WERI-Rb-1 (cell line): ENCODE measurements around the gene KCNAB1.
"Not testable (repeated sequence)": the region's sequence is repeated elsewhere in the genome, so short reads cannot be mapped to it uniquely, and the experiment has no call there.

ENCODE experiments used
- DNase-seq: peaks from one replicate; pipeline ENCODE4 v3.0.0-alpha.2; 2020
- H3K27ac ChIP-seq: fragments of 250-450 bp; sonication (Bioruptor Pico); 2 replicates; pipeline ENCODE4 v1.5.1; 2020; ENCODE audit warnings: mild to moderate bottlenecking, moderate library complexity
- H3K27me3 ChIP-seq: fragments of 250-450 bp; sonication (Bioruptor Pico); 2 replicates; pipeline ENCODE4 v1.5.1; 2021; ENCODE audit warnings: mild to moderate bottlenecking, low read depth, moderate library complexity; ENCODE audit not compliant: insufficient read depth, severe bottlenecking
- H3K36me3 ChIP-seq: fragments of 250-450 bp; sonication (Bioruptor Pico); 2 replicates; pipeline ENCODE4 v1.5.1; 2020; ENCODE audit warnings: mild to moderate bottlenecking, moderate library complexity
- H3K4me3 ChIP-seq: 2 replicates; pipeline ENCODE4 v1.5.1; 2011; ENCODE audit warnings: low read depth, mild to moderate bottlenecking, control low read depth, low read length
- H3K9me3 ChIP-seq: fragments of 250-450 bp; sonication (Bioruptor Pico); 2 replicates; pipeline ENCODE4 v1.5.1; 2021; ENCODE audit warnings: mild to moderate bottlenecking, moderate library complexity; ENCODE audit not compliant: severe bottlenecking
- TF ChIP-seq, protein P1 (sequence below): IDR thresholded peaks from 2 replicates; pipeline ENCODE4 v1.5.1; 2011; ENCODE audit warnings: low read depth, mild to moderate bottlenecking, control low read depth, inconsistent platforms, low read length

Gene KCNAB1

DNA sequence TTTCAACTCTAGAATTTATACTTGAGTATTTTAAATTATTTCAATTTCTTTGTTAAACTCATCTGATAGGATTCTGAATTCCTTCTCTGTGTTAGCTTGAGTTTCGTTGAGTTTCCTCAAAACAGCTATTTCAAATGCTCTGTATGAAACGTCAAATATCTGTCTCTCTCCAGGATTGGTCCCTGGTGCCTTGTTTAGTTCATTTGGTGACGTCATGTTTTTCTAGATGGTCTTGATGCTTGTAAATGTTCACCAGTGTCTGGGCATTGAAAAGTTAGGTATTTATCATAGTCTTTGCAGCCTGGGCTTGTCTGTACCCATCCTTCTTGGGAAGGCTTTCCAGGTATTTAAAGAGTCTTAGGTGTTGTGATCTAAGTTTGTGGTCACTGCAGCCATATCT is 151.1 kb downstream of the KCNAB1 start:
- TF ChIP-seq, protein P1, sequence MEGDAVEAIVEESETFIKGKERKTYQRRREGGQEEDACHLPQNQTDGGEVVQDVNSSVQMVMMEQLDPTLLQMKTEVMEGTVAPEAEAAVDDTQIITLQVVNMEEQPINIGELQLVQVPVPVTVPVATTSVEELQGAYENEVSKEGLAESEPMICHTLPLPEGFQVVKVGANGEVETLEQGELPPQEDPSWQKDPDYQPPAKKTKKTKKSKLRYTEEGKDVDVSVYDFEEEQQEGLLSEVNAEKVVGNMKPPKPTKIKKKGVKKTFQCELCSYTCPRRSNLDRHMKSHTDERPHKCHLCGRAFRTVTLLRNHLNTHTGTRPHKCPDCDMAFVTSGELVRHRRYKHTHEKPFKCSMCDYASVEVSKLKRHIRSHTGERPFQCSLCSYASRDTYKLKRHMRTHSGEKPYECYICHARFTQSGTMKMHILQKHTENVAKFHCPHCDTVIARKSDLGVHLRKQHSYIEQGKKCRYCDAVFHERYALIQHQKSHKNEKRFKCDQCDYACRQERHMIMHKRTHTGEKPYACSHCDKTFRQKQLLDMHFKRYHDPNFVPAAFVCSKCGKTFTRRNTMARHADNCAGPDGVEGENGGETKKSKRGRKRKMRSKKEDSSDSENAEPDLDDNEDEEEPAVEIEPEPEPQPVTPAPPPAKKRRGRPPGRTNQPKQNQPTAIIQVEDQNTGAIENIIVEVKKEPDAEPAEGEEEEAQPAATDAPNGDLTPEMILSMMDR = no peak
- no peak for DNase-seq
- Histone ChIP-seq H3K4me3 (no peak overlapping the region), H3K27me3 (no peaks in the 10 kb centered on the region), H3K36me3 (no peaks in the 10 kb centered on the region), H3K27ac (no peak overlapping the region), H3K9me3 (no peaks in the 10 kb centered on the region)

DNA sequence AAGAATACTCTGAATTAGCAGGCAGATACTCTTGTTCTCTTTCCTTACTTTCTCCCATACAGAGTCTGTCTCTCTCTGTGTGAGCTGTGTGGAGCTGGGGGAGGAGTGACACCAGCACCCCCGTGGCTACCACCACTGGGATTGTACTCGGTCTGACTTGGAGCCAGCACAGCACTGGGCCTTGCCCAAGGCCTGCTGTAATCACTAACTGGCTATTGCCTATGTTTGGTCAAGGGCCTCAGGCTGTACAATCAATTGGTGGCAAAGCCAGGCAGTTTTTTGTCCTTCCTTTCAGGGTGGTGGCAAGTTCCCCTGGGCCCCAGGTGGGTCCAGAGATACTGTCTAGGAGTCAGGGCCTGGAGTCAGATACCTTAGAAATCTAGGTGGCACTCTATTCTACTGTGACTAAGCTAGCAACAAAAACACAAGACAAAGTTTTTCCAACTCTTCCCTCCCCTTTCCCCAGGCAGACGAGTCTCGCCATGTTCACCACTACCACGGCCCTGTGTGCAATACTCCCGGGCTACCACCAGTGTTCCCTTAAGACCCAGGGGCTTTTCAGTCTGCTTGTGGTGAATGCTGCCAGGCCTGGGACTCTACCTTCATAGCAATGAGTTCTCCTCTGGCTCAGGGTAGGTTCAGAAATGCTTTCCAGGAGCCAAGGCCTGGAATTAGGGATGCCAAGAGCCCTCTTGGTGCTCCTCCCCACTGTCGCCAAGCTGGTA is 151.8 kb downstream of the KCNAB1 start:
- no peak for DNase-seq
- H3K4me3 ChIP-seq = no peak overlapping the region
- TF ChIP-seq, protein P1 = no peak

DNA sequence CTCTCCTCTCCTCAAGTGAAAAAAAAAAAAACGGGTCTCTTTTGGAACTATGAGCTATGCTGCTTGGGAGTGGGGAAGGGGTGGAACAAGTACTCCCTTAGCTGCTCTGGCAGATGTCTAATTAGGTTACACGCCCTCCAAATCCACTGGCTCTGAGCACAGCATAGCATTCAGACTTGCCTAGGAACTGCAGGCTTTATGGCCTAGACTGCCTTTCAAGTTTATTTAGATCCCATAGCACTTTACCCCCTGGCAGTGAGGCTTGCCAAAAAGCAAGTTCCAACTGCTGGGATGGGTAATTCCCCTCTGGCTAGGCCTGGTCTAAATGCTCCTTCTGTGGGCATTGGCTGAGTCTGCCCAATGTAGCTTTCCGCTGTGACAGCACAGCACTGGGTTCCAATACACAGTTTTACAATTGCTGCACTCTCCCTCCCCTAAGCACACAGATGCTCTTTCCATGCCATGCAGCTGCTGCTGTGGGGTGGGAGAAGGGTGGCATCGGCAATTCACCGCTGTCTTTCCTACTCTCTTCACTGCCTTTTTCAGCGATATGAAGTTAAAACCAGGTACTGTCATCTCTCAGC is 152.8 kb downstream of the KCNAB1 start:
- TF ChIP-seq, protein P1 = no peak
- Histone ChIP-seq H3K27ac (no peak overlapping the region), H3K4me3 (no peak overlapping the region), H3K9me3 (no peaks in the 10 kb centered on the region), H3K27me3 (no peaks in the 10 kb centered on the region), H3K36me3 (no peaks in the 10 kb centered on the region)
- DNase-seq = no peak

More for the DNA sequence above, 151.8 kb downstream of the KCNAB1 start:
- no peaks in the 10 kb centered on the region for H3K27me3 ChIP-seq
- H3K9me3 ChIP-seq = no peaks in the 10 kb centered on the region
- H3K27ac ChIP-seq = no peak overlapping the region
- no peaks in the 10 kb centered on the region for H3K36me3 ChIP-seq

DNA sequence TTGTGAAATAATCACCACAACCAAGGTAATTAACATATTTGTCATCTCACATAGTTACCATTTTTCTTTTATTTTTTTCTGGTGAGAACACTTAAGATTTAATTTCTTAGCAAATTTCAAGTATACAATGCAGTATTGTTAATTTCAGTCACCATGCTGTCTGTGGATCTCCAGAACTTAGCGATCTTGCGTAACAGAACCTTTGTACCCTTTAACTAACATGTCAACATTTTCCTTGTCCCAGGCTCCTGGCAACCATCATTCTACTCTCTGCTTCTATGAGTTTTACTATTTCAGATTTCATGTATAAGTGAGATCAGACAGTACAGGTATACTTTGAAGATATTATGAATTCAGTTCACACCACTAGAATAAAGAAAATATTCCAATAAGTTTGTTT is 154.4 kb downstream of the KCNAB1 start:
- H3K27ac ChIP-seq = no peak overlapping the region
- no peaks in the 10 kb centered on the region for H3K36me3 ChIP-seq
- H3K9me3 ChIP-seq = no peaks in the 10 kb centered on the region
- no peak overlapping the region for H3K4me3 ChIP-seq
- TF ChIP-seq, protein P1 = no peak
- no peaks in the 10 kb centered on the region for H3K27me3 ChIP-seq
- DNase-seq = no peak

DNA sequence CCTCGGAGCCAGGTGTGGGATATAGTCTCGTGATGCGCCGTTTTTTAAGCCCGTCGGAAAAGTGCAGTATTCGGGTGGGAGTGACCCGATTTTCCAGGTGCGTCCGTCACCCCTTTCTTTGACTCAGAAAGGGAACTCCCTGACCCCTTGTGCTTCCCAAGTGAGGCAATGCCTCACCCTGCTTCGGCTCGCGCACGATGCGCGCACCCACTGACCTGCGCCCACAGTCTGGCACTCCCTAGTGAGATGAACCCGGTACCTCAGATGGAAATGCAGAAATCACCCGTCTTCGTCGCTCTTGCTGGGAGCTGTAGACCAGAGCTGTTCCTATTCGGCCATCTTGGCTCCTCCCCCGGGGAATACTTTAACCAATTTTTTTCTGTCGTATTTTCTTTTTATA is 164.3 kb downstream of the KCNAB1 start:
- H3K27me3 ChIP-seq = peaks cover 12% of the 10 kb centered on the region
- not testable (repeated sequence) for H3K9me3 ChIP-seq, H3K27ac ChIP-seq, H3K4me3 ChIP-seq, DNase-seq, H3K36me3 ChIP-seq

DNA sequence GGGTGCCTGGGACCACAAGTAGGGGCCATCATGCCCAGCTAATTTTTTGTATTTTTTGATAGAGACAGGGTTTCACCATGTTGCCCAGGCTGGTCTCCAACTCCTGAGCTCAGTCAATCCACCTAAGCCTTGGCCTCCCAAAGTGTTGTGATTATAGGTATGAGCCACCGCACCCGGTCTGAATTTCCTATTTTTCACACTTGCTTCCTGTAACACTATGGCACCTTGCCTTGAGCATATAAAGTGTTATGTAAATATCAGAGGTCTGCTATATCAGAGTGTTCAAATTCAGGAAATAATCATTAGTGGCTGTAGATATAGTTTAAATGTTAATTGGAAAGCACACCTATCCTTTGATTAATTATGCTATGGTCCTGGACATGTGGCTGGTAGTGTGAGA is 165.2 kb downstream of the KCNAB1 start:
- H3K27ac ChIP-seq = no peak overlapping the region
- H3K4me3 ChIP-seq = no peak overlapping the region
- H3K27me3 ChIP-seq = peaks cover 22% of the 10 kb centered on the region
- H3K9me3 ChIP-seq = no peaks in the 10 kb centered on the region
- DNase-seq = no peak
- TF ChIP-seq, protein P1 = no peak
- no peaks in the 10 kb centered on the region for H3K36me3 ChIP-seq
